ENCODE measurements around the gene LIN28B. TPM values are rescaled to one million over a fixed set of nuclear protein-coding genes. Genes with fewer than 3 reads are reported as not detected.

LIN28B gene
- total RNA-seq, 2 experiments from 2014 or later = not detected

DNA sequence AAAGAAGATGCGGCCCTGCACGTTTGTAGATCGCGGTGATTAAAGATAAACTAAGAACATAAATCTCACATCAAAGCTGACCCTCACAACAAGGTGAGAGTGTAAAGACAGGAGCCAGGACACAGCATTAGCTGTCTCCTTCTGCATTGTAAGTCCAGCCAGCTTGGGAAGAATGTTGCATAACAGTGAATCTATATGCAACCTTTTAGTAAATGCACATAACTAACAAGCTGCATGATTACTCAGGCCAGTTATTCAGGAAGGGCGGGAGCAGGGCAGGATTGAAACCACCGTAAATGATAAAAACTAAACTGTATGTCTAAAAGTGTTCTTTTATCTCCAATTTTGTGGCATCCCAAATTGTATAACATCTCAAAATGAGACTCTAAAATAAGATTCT lies 165.8 kb downstream of the LIN28B start:
- CTCF ChIA-PET = no interaction called here
- Mint-ChIP-seq H3K36me3 (no peaks in the 10 kb centered on the region), H3K27ac (no peak overlapping the region), H3K9me3 (ENCODE audit: low read depth) (no peaks in the 10 kb centered on the region), H3K27me3 (peaks cover 27% of the 10 kb centered on the region), H3K4me1 (no peaks in the 10 kb centered on the region), H3K4me3 (no peak overlapping the region)
- ATAC-seq (no peak), DNase-seq (no peak)

Other genes starting within 250 kb of the LIN28B start
- 10 to 100 TPM; 15.6 to 22.0 TPM for gene HACE1, start 97.2 kb upstream of the LIN28B start, total RNA-seq
- not detected for gene POPDC3, start 222.9 kb downstream of the LIN28B start, total RNA-seq

All from activated CD8-positive, alpha-beta memory T cell treated with anti-CD3 and anti-CD28 coated beads, Interleukin-2, amount 10 ng/mL, durations not matched to agents 7 days and 5 days (primary cell).